PC-3 (cell line): ENCODE results near the gene SLC1A6.

Experiments
- CTCF ChIP-seq: fragments of 300-600 bp; sonication (generic); conservative IDR thresholded peaks from 2 replicates; pipeline ENCODE4 v1.5.1; 2017; ENCODE audit warnings: antibody characterized with exemption, low read depth, mild to moderate bottlenecking, low read length
- EZH2 ChIP-seq: fragments of 300-600 bp; sonication (generic); IDR thresholded peaks from one replicate; pipeline ENCODE4 v1.6.1; 2017; ENCODE audit warnings: antibody characterized with exemption, mild to moderate bottlenecking, low read length; ENCODE audit not compliant: unreplicated experiment
- EZH2phosphoT487 ChIP-seq: fragments of 300-600 bp; sonication (generic); IDR thresholded peaks from 2 replicates; pipeline ENCODE4 v1.6.1; 2018; ENCODE audit warnings: mild to moderate bottlenecking, antibody characterized with exemption, low read length, borderline replicate concordance

GRCh38 chr19:14954071-14954655 lies 25.5 kb downstream of the SLC1A6 start:
- TF ChIP-seq CTCF (no peak), EZH2 (no peak), EZH2phosphoT487 (no peak)
